GM21367 (cell line): ENCODE measurements around the gene WIPF2.

Experiments
- ATAC-seq: cut with Tn5 transposase; IDR thresholded peaks from one replicate; pipeline ENCODE4 v1.9.1; 2021; ENCODE audit not compliant: unreplicated experiment

Gene WIPF2

GRCh38 chr17:40325156-40326013, 106.3 kb downstream of the WIPF2 start:
- no peak for ATAC-seq

- ATAC-seq = no peak
Observed at GRCh38 chr17:40326014-40326831, 107.1 kb downstream of the WIPF2 start.

- no peak for ATAC-seq
Observed at GRCh38 chr17:40326832-40327199, 107.7 kb downstream of the WIPF2 start.

- ATAC-seq = no peak
Observed at GRCh38 chr17:40327244-40327729, 108.2 kb downstream of the WIPF2 start.

- no peak for ATAC-seq
Observed at GRCh38 chr17:40327735-40328385, 108.8 kb downstream of the WIPF2 start.

GRCh38 chr17:40328386-40328766, 109.3 kb downstream of the WIPF2 start:
- ATAC-seq = no peak

- ATAC-seq = no peak
Observed at GRCh38 chr17:40329839-40330794, 111.0 kb downstream of the WIPF2 start.

GRCh38 chr17:40330850-40331470, 111.9 kb downstream of the WIPF2 start:
- ATAC-seq = no peak

- ATAC-seq = no peak
Observed at GRCh38 chr17:40331743-40332641, 112.9 kb downstream of the WIPF2 start.
